ENCODE measurements around the gene DYNC1I1.

DYNC1I1 gene

DNA sequence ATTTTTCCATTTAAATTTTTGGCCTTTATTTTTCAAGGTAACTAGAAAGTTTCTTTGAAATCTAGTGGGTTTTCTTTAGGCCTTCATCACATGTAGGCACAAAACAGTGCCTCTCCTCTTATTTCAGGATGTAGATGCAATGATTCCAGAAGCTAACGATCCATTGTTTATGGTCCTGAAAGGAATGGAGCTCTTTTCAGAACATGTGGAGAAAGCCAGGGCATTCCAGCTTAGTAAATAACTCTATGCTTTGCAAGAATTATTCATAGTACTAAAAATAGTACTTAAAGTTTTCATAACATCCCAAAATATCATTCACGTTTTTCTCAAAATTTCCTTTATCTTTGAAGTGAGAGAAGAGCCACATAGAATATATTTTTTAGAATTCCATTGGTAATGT, 91.3 kb downstream of the DYNC1I1 start:
- DNase-seq: no peak

GRCh38 chr7:95865716-95866371, 93.5 kb downstream of the DYNC1I1 start:
- DNase-seq: no peak

GRCh38 chr7:95867309-95867708, 95.0 kb downstream of the DYNC1I1 start:
- DNase-seq: no peak

- no peak for DNase-seq
Measured at GRCh38 chr7:95871075-95871848, 98.9 kb downstream of the DYNC1I1 start.

GRCh38 chr7:95871896-95872295, 99.5 kb downstream of the DYNC1I1 start:
- no peak for DNase-seq

- no peak for DNase-seq
Measured at GRCh38 chr7:95874129-95874528, 101.8 kb downstream of the DYNC1I1 start.

DNA sequence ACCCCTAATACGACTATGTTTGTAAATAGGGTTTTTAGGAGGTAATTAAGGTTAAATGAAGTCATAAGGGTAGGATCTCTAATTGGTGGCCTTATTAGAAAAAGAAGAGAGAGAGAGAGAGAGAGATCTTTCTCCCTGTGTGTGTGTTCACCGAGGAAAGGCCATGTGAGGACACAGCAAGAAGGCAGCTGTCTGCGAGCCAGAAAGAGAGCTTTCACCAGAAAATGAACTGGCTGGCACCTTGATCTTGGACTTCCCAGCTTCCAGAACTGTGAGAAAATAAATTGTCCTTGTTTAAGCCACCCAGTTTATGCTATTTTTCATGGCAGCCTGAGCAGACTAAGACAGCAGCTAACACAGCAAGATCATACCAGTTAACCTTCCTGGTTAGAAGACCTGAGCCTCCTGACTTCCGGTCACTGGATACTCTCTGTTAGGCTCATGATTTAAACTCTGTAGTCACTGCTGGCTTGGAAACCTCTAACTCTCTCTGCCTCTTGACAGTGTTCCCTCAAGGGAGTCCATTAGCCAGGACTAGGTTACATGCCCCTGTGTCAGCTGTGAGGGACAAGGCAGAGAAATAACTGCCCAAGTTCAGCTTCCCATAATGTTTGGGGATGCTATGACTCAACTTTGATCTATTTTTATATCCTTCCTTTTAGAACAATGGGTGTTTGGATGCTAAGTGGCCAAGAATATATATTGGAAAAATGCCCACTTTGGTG, 102.3 kb downstream of the DYNC1I1 start:
- DNase-seq: no peak

- no peak for DNase-seq
Measured at GRCh38 chr7:95875519-95875918, 103.2 kb downstream of the DYNC1I1 start.

DNA sequence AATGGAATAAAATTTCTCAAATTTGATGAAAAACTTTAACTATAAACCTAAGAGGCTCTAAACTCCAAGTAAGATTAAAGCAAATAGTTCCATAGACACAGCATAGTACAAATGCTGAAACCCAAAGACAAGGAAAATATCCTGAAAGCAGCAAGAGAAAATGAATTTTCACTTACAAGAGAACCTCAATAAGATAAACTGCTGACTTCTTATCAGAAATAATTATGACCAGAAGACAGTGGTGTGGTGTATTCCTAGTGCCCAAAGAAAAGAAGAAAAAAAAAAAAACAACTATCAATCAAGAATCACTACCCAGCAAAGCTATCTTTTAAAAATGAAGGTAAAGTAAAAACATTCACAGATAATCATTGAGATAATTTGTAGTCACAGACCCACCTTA, 106.3 kb downstream of the DYNC1I1 start:
- no peak for DNase-seq

DNA sequence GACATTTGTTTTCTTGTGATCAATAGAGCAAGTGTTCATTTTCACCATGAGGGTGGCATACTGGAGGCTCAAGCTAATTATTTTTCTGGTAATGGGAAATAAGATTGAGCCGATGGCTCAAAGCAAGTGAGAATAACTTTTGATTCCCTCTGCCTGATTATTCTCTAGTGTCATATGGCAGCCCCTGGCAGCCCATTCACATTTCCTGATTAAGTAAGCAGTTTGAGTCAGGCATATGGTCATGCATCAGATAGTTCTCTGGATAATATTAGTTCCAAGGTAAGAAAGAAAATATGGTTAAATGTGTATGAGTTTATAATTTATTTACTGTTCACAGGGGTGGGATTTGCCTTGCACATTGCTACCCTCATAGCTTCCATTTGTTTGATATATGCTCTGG, 109.2 kb downstream of the DYNC1I1 start:
- no peak for DNase-seq

GRCh38 chr7:95883217-95883616, 110.9 kb downstream of the DYNC1I1 start:
- DNase-seq: no peak

GRCh38 chr7:95886501-95887090, 114.2 kb downstream of the DYNC1I1 start:
- DNase-seq: no peak

DNA sequence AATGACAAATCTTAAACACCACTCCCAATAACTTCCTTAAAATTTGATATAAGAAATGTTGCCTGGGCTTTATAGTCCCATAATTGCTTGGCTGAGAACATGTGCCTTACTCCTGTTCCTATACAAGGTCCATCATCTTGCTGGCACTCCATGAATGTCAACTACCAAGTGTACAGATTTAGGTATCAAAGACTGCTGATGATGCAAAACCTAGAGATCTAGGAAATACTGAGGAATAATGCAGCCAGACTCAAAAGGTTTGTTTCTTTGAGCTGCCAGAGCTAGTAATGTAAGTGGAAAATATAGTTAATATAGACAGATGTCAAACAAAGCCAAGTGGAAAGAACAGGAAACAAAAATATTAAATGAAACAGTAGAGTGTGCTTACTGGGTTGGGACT, 121.1 kb downstream of the DYNC1I1 start:
- DNase-seq: no peak

DNA sequence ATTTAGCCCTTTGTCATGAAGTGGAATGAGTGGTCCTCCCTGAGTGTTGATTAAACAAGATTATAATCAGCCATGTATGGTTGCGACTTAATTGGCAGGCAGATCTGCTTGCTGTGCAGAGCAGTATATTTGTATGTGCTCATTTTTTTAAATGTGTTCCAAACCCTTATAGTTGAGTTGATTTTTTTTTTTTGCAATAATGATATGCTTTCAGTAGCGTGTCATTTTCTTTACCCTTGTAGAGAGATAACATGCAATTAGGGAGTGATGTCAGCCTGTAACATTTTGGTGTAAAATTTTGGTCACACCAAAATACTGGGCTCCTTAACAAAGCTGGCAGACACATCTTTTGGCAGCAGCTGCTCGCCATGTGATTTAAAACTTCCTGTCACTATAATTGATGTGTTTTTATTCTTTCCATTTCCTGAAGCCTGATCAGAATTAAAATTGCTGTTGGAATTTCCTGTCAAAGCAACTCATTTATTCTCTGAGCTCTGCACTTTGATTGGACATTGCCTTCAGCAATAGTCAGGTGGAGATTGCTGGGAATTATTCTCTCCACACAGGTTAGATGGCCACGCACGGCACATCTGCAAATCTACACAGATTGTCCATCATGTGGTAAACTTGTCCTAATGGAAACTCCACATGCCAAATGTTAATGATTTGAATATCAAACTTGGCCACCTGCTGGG, 125.3 kb downstream of the DYNC1I1 start:
- DNase-seq: no peak

DNA sequence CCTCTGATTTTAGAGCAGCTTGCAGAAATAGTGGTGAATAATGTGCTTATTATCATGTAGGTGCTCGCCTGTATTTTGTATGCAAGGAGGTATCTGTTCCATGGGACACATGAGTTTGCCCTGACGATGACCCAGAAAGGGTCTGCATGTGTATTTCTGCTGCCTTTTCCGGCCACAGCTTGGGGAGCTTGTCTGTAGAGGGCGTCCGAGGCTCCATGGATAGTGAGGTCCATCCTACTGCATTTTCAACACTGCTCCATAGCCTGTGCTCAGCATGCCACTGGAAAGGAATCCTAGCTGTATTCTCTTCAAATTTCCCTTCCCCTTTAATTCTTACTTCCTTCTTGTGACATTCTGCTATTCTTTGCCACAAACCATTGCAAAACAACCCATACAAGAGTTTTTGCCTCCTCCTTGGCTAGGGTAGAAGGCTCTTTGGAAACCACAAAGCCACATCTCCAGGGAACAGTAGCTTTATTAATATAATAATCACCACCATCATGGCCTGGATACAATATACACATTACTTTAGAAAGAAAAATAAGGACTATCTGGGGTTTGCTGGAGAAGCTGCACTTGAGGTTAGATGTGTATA, 127.7 kb downstream of the DYNC1I1 start:
- DNase-seq: no peak

DNA sequence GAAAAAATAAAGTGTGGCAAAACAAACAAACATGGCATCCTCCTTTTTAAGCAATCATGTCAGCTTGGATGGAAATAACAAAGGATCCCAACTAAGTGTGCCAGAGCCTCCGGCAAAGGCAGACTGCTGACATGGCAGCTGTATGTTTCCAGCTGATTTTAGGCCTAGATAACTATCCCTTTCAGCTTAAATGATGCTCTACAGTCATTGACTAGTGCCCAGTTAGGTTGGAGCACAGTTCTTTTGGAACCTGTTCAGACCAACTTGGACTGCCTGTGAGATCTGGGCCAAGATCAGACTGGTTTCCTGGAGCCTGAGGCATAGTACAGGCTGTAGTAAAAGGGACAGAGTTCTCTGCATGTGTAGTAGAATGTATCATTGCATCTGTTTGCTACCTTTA, 128.7 kb downstream of the DYNC1I1 start:
- no peak for DNase-seq

GRCh38 chr7:95904099-95904498, 131.7 kb downstream of the DYNC1I1 start:
- DNase-seq: no peak

GRCh38 chr7:95905167-95905566, 132.8 kb downstream of the DYNC1I1 start:
- DNase-seq: no peak

GRCh38 chr7:95906851-95907250, 134.5 kb downstream of the DYNC1I1 start:
- no peak for DNase-seq

DNA sequence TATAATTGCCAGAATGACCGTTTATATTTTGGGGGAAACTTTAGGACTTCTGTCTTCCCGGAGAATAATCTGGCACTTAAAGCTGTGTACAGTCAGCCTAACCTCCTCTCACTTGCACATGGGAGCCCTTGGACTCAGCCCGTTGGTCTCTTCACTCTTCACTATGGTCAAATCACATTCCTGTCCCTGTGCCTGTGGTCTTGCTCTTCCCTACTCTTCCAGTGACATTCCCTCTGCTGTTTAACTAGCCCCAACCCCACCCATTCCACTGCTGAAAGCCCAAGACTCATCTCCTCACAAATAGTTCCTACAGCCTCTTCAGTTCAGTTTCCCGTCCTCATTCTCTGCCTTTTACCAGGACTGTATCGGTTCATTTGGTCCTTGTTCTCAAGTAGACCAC, 135.0 kb downstream of the DYNC1I1 start:
- DNase-seq: no peak

DNA sequence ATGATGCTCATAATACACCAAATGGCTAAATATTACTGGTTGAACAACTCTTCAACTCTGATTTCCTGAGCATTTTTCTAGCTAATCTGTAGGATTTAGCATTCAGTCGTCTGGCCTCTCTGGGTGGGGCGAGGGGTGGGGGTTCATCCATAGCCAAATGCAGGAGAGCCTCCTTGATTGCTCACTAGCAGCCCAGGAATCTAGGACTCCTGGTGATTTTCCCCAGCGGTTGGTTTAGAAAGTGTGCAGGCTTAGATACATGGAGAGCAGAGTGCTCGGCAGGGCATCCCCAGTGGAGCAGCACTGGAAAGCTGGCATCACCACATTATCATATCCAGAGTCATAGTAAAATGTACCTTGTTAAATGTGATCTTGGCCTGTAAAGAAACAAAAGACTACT, 136.1 kb downstream of the DYNC1I1 start:
- DNase-seq: no peak

DNA sequence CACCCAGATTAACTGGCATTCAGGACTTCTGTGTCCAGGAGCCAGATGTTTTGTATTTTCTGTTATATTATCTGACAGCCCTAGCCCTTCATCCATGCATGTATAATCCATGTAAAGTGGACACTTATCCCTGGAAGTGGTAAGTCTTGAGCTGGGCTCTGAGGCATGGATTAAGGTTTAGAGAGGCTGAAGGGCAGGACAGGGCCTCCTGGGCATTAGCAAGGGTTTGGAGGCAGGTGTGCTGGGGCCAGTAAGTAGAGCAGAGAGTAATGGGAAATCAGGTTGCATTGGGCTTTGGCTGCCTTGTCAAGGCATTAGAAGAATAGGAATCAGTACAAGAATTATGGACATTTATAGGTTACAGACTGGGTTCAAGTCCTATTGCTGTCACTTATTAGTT, 138.0 kb downstream of the DYNC1I1 start:
- DNase-seq: no peak

DNA sequence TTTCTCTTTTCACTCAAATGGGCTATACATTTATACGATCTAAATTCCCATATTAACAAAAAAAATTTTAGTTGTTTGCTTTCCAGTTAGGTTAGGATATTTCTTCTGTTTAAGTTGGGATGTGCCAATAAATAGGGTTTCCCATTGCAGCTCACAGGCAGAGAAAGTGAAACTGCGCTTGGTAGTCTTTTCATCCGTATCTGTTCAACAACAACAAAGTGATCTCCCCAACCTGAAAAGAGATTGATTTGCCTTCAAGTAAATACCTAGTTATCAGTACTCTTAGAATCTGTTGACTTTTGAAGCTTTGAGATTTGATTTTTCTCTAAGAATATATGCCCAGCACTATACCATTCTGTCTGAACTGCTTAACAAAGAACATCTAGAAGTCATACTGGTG, 143.4 kb downstream of the DYNC1I1 start:
- no peak for DNase-seq

Measured in activated naive CD4-positive, alpha-beta T cell treated with anti-CD3 and anti-CD28 coated beads, Interleukin-2, amount 50 U/mL, for 16 hours (primary cell).